Stimulated activated CD8-positive, alpha-beta memory T cell treated with anti-CD3 and anti-CD28 coated beads, Interleukin-7, amount 100 ng/mL, for 4 hours (primary cell): Measurements from ENCODE around the gene ZNF287.

Source experiments
- DNase-seq, 2 donors: peaks; one replicate each; pipeline ENCODE4 v3.0.0-alpha.2; 2020; ENCODE audit warnings: low read depth in 2 of 2

Gene ZNF287

GRCh38 chr17:16516594-16517051, 52.4 kb downstream of the ZNF287 start:
- no peak for DNase-seq

GRCh38 chr17:16515933-16516332, 53.1 kb downstream of the ZNF287 start:
- no peak for DNase-seq

- no peak for DNase-seq
These were observed 55.1 kb downstream of the ZNF287 start for GRCh38 chr17:16513873-16514272.

- DNase-seq, result no peak
These were observed 57.0 kb downstream of the ZNF287 start for GRCh38 chr17:16512011-16512410.

- no peak for DNase-seq
These were observed 57.4 kb downstream of the ZNF287 start for GRCh38 chr17:16511593-16511992.

- DNase-seq, result no peak
These were observed 61.0 kb downstream of the ZNF287 start for GRCh38 chr17:16507918-16508533.

- DNase-seq, result no peak
These were observed 62.8 kb downstream of the ZNF287 start for GRCh38 chr17:16506188-16506587.

GRCh38 chr17:16504984-16505383, 64.0 kb downstream of the ZNF287 start:
- DNase-seq, result no peak
